Liver (tissue), 9 donors: ENCODE measurements around the gene KLF12. TPM values are rescaled to one million over a fixed set of nuclear protein-coding genes. Genes with fewer than 3 reads are reported as not detected.

Source experiments
- DNase-seq: peaks from one replicate; pipeline ENCODE4 v3.0.0-alpha.2; 2017; ENCODE audit warnings: low spot score
- H3K27ac ChIP-seq, 2 donors: one replicate each; pipeline ENCODE4 v1.7.0; 2013; ENCODE audit warnings: inconsistent platforms in 2 of 2, low read length in 2 of 2, control low read depth in 1 of 2, low read depth in 1 of 2, mild to moderate bottlenecking in 1 of 2
- H3K27me3 ChIP-seq, 4 donors: one replicate each; pipeline versions ENCODE4 v1.6.1 to v1.7.0; 2013; ENCODE audit warnings: low read length in 3 of 4, inconsistent platforms in 1 of 4, mild to moderate bottlenecking in 1 of 4, moderate library complexity in 1 of 4; ENCODE audit not compliant: control insufficient read depth in 4 of 4, insufficient read depth in 4 of 4
- H3K36me3 ChIP-seq, 4 donors: one replicate each; pipeline versions ENCODE4 v1.6.1 to v1.7.0; 2013; ENCODE audit warnings: low read length in 3 of 4, mild to moderate bottlenecking in 3 of 4, low read depth in 1 of 4, moderate library complexity in 1 of 4; ENCODE audit not compliant: control insufficient read depth in 4 of 4, insufficient read depth in 3 of 4
- H3K4me1 ChIP-seq, 4 donors: one replicate each; pipeline versions ENCODE4 v1.6.1 to v1.7.0; 2013; ENCODE audit warnings: low read length in 3 of 4, mild to moderate bottlenecking in 3 of 4, moderate library complexity in 1 of 4; ENCODE audit not compliant: control insufficient read depth in 4 of 4, insufficient read depth in 4 of 4
- H3K4me3 ChIP-seq, 3 donors: one replicate each; pipeline versions ENCODE4 v1.6.1 to v1.7.0; 2013; ENCODE audit warnings: low read length in 3 of 3, control low read depth in 1 of 3, low read depth in 1 of 3, mild to moderate bottlenecking in 1 of 3
- H3K9ac ChIP-seq, 2 donors: one replicate each; pipeline ENCODE4 v1.7.0; 2013; ENCODE audit warnings: low read length in 2 of 2, mild to moderate bottlenecking in 2 of 2, moderate library complexity in 2 of 2, control low read depth in 1 of 2, low read depth in 1 of 2
- H3K9me3 ChIP-seq, 4 donors: one replicate each; pipeline versions ENCODE4 v1.6.1 to v1.7.0; 2013; ENCODE audit warnings: low read length in 3 of 4; ENCODE audit not compliant: control insufficient read depth in 4 of 4
- EGR1 ChIP-seq, 2 donors: IDR thresholded peaks; 2 replicates each; pipeline ENCODE4 v1.6.1; 2016 to 2018; ENCODE audit warnings: antibody characterized with exemption in 2 of 2, low read depth in 2 of 2
- FOXA1 ChIP-seq: IDR thresholded peaks from 2 replicates; pipeline ENCODE4 v1.6.1; 2016; ENCODE audit warnings: antibody characterized with exemption
- FOXA2 ChIP-seq: IDR thresholded peaks from 2 replicates; pipeline ENCODE4 v1.6.1; 2016; ENCODE audit warnings: antibody characterized with exemption
- GABPA ChIP-seq, 2 donors: IDR thresholded peaks in 1 of 2; conservative IDR thresholded peaks in 1 of 2; 2 replicates each; pipeline ENCODE4 v1.6.1; 2016; ENCODE audit warnings: antibody characterized with exemption in 2 of 2, mild to moderate bottlenecking in 1 of 2, moderate library complexity in 1 of 2
- HNF4A ChIP-seq, 2 donors: conservative IDR thresholded peaks; 2 replicates each; pipeline ENCODE4 v1.6.1; 2016; ENCODE audit warnings: antibody characterized with exemption in 2 of 2, mild to moderate bottlenecking in 2 of 2
- HNF4G ChIP-seq: IDR thresholded peaks from 2 replicates; pipeline ENCODE4 v1.6.1; 2016; ENCODE audit warnings: antibody characterized with exemption
- NR2F2 ChIP-seq: IDR thresholded peaks from 2 replicates; pipeline ENCODE4 v1.6.1; 2016; ENCODE audit warnings: antibody characterized with exemption
- RAD21 ChIP-seq, 2 donors: IDR thresholded peaks; 2 replicates each; pipeline ENCODE4 v1.6.1; 2016; ENCODE audit warnings: antibody characterized with exemption in 2 of 2, mild to moderate bottlenecking in 2 of 2
- RXRA ChIP-seq, 2 donors: IDR thresholded peaks; 2 replicates each; pipeline ENCODE4 v1.6.1; 2017 to 2018; ENCODE audit warnings: antibody characterized with exemption in 2 of 2, mild to moderate bottlenecking in 1 of 2
- SP1 ChIP-seq: IDR thresholded peaks from 2 replicates; pipeline ENCODE4 v1.6.1; 2018; ENCODE audit warnings: antibody characterized with exemption, mild to moderate bottlenecking
- TAF1 ChIP-seq: conservative IDR thresholded peaks from 2 replicates; pipeline ENCODE4 v1.6.1; 2016; ENCODE audit warnings: antibody characterized with exemption, mild to moderate bottlenecking
- YY1 ChIP-seq: IDR thresholded peaks from 2 replicates; pipeline ENCODE4 v1.6.1; 2016; ENCODE audit warnings: antibody characterized with exemption, mild to moderate bottlenecking
- WGBS: extraction: QIAGEN DNeasy Blood & Tissue Kit; methylation state at CpG from one replicate; pipeline ENCODE4 v1.1.7; 2013; 5-methylcytosine and 5-hydroxymethylcytosine counted together
- polyA plus RNA-seq, 2 donors: library from polyadenylated mRNA; stranded (reverse) in 1 of 2; unstranded in 1 of 2; fragments of 200-250 nt in 1 of 2; fragments of >200 nt in 1 of 2; fragmentation: Nextera tagmentation in 1 of 2; extraction: Ambion mirVana in 1 of 2; gene quantifications; one replicate each; pipeline versions ENCODE4 v1.2.1 to v1.2.3, GENCODE V29; 2013 to 2015
- total RNA-seq, 2 donors: library from RNA; depleted of rRNA; stranded (reverse); fragments of >200 nt; gene quantifications; one replicate each; pipeline ENCODE4 v1.2.3, GENCODE V29; 2014
- TF ChIP-seq, protein P1 (sequence below): IDR thresholded peaks from 2 replicates; pipeline ENCODE4 v1.6.1; 2016; ENCODE audit warnings: antibody characterized with exemption
- TF ChIP-seq, protein P2 (sequence below): IDR thresholded peaks from 2 replicates; pipeline ENCODE4 v1.6.1; 2016; ENCODE audit warnings: antibody characterized with exemption
- TF ChIP-seq, protein P3 (sequence below): IDR thresholded peaks from 2 replicates; pipeline ENCODE4 v1.6.1; 2016; ENCODE audit warnings: antibody characterized with exemption
- TF ChIP-seq, protein P4 (sequence below): IDR thresholded peaks from 2 replicates; pipeline ENCODE4 v1.6.1; 2016; ENCODE audit warnings: antibody characterized with exemption, mild to moderate bottlenecking
- donor health status: healthy.
- donor health status: healthy.
- donor health status: healthy.
- donor health status: healthy.
- donor health status: healthy.

The KLF12 gene
- total and polyA plus RNA-seq, 4 donors, result 2.4 to 15.9 (median 11.3) TPM

DNA sequence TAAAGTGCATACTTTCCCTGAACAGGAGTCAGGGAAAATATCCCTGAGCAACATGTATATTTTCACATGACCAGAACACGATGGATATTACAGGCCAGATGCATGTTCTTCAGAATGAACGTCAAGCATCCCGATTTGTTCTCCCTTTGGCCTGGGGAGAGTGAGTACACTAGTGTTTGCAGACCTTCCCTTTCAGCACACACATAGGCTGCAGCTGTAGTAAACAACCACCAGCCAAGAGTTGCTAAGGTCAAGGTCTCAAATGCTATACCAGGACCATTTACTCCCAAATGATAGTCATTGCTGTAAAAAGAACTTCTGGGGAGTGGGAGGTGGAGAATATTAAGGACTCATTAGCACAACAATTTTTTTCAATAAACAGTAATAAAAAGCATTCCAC, 3.0 kb downstream of the KLF12 start (continued):
- TF ChIP-seq HNF4G, result peak; percentile 68
- peak; percentile 39 for TF ChIP-seq FOXA1
- TF ChIP-seq RAD21 (IDR thresholded peaks at IDR 0.05), result peak; percentile 55 to 74

DNA sequence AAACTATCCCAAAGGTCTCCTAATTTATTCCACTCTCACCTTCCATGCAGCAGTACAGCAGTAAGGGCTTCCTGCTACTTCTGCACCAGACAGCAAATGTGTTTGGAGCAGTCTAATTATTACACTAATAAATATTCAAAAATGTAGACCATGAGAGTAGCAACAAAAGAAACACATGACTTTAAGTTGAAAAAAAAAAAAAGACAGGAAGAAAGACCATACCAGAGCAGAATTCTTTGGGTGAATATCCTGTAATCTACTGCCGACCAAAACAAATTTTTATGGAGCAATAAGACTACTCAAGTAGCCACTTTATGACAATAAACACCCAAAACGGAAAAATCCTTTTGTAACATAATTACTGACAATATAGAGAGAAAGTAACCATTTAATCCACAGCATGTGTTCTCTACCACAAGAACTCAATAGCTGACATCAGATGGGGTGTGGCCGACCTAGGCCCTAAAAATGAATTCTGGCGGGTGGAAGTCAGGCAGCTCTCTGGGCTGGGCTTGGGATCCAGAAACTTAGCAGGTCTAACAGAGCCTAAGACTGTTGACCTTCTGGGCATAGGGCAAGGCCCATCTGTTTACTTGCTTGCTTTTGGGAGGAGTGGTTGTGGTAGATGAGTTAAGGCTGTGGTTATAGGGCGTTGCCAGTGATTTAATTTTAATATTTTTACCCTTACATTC, 4.6 kb downstream of the KLF12 start:
- WGBS, result 44% methylated on average over 5 of the region's 5 CpGs
- peak overlapping the region in 1 of 2 donors; percentile 31 for H3K27ac ChIP-seq
- H3K36me3 ChIP-seq, result no peaks in the 10 kb centered on the region
- no peak overlapping the region for H3K9ac ChIP-seq
- no peak for DNase-seq
- H3K9me3 ChIP-seq, result no peaks in the 10 kb centered on the region
- no peaks in the 10 kb centered on the region for H3K27me3 ChIP-seq
- peaks cover 10 to 44% (median 35%) of the 10 kb centered on the region in 4 donors for H3K4me1 ChIP-seq
- TF ChIP-seq EGR1 (IDR thresholded peaks at IDR 0.05; ENCODE audit: low read depth in 2 of 2) (no peak), HNF4G (peak; percentile 48), RXRA (IDR thresholded peaks at IDR 0.05) (peak; percentile 55 to 58), FOXA2 (no peak), HNF4A (conservative IDR thresholded peaks at IDR 0.05) (peak; percentile 86 to 88), RAD21 (IDR thresholded peaks at IDR 0.05) (peak; percentile 42 to 61), NR2F2 (peak; percentile 21), SP1 (peak; percentile 27)
- TF ChIP-seq, protein P1, sequence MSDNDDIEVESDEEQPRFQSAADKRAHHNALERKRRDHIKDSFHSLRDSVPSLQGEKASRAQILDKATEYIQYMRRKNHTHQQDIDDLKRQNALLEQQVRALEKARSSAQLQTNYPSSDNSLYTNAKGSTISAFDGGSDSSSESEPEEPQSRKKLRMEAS, result no peak
- TF ChIP-seq, protein P2, sequence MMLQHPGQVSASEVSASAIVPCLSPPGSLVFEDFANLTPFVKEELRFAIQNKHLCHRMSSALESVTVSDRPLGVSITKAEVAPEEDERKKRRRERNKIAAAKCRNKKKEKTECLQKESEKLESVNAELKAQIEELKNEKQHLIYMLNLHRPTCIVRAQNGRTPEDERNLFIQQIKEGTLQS, result no peak
- TF ChIP-seq, protein P3, sequence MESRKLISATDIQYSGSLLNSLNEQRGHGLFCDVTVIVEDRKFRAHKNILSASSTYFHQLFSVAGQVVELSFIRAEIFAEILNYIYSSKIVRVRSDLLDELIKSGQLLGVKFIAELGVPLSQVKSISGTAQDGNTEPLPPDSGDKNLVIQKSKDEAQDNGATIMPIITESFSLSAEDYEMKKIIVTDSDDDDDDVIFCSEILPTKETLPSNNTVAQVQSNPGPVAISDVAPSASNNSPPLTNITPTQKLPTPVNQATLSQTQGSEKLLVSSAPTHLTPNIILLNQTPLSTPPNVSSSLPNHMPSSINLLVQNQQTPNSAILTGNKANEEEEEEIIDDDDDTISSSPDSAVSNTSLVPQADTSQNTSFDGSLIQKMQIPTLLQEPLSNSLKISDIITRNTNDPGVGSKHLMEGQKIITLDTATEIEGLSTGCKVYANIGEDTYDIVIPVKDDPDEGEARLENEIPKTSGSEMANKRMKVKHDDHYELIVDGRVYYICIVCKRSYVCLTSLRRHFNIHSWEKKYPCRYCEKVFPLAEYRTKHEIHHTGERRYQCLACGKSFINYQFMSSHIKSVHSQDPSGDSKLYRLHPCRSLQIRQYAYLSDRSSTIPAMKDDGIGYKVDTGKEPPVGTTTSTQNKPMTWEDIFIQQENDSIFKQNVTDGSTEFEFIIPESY, result no peak
- H3K4me3 ChIP-seq, result no peak overlapping the region

DNA sequence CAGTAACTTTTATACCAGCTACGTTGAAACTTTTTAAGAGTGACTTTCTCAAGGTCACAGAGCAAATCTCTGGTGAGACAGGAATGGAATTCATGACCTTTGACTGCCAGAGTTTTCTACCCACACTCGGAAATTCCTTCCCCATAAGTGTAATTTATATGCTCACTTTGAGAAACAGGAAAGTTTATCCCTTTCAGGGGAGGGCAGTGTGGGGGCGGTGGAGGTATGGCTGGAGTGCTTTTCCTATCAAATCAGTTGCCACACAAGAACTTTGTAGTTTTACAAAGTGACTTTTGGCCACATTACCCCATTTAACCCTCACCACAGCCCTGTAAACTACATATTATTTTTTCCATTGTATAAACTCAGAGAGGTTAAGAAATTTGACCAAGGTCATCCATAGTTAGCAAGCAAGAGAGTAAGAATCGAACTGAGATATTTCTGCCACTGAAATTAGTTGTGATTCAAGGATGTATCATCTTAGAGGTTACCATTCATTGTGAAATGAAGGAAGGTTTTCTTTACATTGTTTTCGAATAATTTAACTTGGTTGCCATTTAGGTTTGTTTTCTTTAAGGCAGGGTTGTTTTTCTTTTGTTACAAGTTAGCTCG, 5.9 kb downstream of the KLF12 start:
- H3K36me3 ChIP-seq, result no peaks in the 10 kb centered on the region
- DNase-seq, result no peak
- WGBS, result 56% methylated on average over 6 of the region's 6 CpGs
- no peaks in the 10 kb centered on the region for H3K27me3 ChIP-seq
- peaks cover 10 to 44% (median 35%) of the 10 kb centered on the region in 4 donors for H3K4me1 ChIP-seq
- no peak overlapping the region for H3K4me3 ChIP-seq
- no peak overlapping the region for H3K9ac ChIP-seq
- no peak overlapping the region for H3K27ac ChIP-seq
- no peaks in the 10 kb centered on the region for H3K9me3 ChIP-seq
- TF ChIP-seq EGR1 (IDR thresholded peaks at IDR 0.05; ENCODE audit: low read depth in 2 of 2) (peak; percentile 38 to 50), NR2F2 (peak; percentile 47), HNF4A (conservative IDR thresholded peaks at IDR 0.05) (peak; percentile 65 to 76), RXRA (IDR thresholded peaks at IDR 0.05) (peak; percentile 72 to 73), YY1 (no peak), HNF4G (no peak), SP1 (no peak), FOXA2 (no peak), GABPA (IDR thresholded peaks at IDR 0.05 in 1 of 2, conservative IDR thresholded peaks at IDR 0.05 in 1 of 2) (no peak), TAF1 (no peak), FOXA1 (no peak), RAD21 (IDR thresholded peaks at IDR 0.05) (peak in 1 of 2 donors; percentile 32)
- TF ChIP-seq, protein P4, sequence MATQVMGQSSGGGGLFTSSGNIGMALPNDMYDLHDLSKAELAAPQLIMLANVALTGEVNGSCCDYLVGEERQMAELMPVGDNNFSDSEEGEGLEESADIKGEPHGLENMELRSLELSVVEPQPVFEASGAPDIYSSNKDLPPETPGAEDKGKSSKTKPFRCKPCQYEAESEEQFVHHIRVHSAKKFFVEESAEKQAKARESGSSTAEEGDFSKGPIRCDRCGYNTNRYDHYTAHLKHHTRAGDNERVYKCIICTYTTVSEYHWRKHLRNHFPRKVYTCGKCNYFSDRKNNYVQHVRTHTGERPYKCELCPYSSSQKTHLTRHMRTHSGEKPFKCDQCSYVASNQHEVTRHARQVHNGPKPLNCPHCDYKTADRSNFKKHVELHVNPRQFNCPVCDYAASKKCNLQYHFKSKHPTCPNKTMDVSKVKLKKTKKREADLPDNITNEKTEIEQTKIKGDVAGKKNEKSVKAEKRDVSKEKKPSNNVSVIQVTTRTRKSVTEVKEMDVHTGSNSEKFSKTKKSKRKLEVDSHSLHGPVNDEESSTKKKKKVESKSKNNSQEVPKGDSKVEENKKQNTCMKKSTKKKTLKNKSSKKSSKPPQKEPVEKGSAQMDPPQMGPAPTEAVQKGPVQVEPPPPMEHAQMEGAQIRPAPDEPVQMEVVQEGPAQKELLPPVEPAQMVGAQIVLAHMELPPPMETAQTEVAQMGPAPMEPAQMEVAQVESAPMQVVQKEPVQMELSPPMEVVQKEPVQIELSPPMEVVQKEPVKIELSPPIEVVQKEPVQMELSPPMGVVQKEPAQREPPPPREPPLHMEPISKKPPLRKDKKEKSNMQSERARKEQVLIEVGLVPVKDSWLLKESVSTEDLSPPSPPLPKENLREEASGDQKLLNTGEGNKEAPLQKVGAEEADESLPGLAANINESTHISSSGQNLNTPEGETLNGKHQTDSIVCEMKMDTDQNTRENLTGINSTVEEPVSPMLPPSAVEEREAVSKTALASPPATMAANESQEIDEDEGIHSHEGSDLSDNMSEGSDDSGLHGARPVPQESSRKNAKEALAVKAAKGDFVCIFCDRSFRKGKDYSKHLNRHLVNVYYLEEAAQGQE, result no peak
- TF ChIP-seq, protein P2, result no peak
- TF ChIP-seq, protein P1, result no peak
- TF ChIP-seq, protein P3, result no peak
